HG03571 (cell line): Measurements from ENCODE around the gene H6PD.

Experiments
- ATAC-seq: cut with Tn5 transposase; IDR thresholded peaks from one replicate; pipeline ENCODE4 v1.9.1; 2021; ENCODE audit not compliant: unreplicated experiment

The H6PD gene

GRCh38 chr1:9239622-9240401, 5.2 kb downstream of the H6PD start:
- no peak for ATAC-seq

GRCh38 chr1:9240914-9241820, 6.6 kb downstream of the H6PD start:
- no peak for ATAC-seq

- no peak for ATAC-seq
Measured at GRCh38 chr1:9241891-9242290, 7.3 kb downstream of the H6PD start.

- ATAC-seq, result no peak
Measured at GRCh38 chr1:9242338-9242969, 7.9 kb downstream of the H6PD start.

- no peak for ATAC-seq
Measured at GRCh38 chr1:9243066-9243739, 8.6 kb downstream of the H6PD start.

- no peak for ATAC-seq
Measured at GRCh38 chr1:9244501-9245229, 10.1 kb downstream of the H6PD start.

GRCh38 chr1:9245230-9245619, 10.7 kb downstream of the H6PD start:
- no peak for ATAC-seq

GRCh38 chr1:9245661-9246060, 11.1 kb downstream of the H6PD start:
- no peak for ATAC-seq

GRCh38 chr1:9246215-9246614, 11.6 kb downstream of the H6PD start:
- ATAC-seq, result no peak

- no peak for ATAC-seq
Measured at GRCh38 chr1:9246841-9247785, 12.5 kb downstream of the H6PD start.

- ATAC-seq, result no peak
Measured at GRCh38 chr1:9247894-9248293, 13.3 kb downstream of the H6PD start.

GRCh38 chr1:9248341-9249262, 14.0 kb downstream of the H6PD start:
- no peak for ATAC-seq

GRCh38 chr1:9249263-9249533, 14.6 kb downstream of the H6PD start:
- no peak for ATAC-seq

GRCh38 chr1:9249534-9250410, 15.2 kb downstream of the H6PD start:
- ATAC-seq, result no peak

- ATAC-seq, result no peak
Measured at GRCh38 chr1:9250411-9251381, 16.1 kb downstream of the H6PD start.

- ATAC-seq, result no peak
Measured at GRCh38 chr1:9251501-9251900, 16.9 kb downstream of the H6PD start.
